HCT116 (cell line): ENCODE data around the gene PERCC1. TPM values are rescaled to one million over a fixed set of nuclear protein-coding genes. Genes with fewer than 3 reads are reported as not detected.

Experiments
- ATAC-seq: fragments of 200-7000 bp; cut with Tn5 transposase; 2 replicates; pipeline ENCODE4 v1.9.1; 2020; ENCODE audit warnings: mild to moderate bottlenecking, moderate library complexity
- BruUV-seq: library from RNA; stranded (reverse); fragments of 400-500 nt; replicated peaks from 2 replicates; lab custom pipeline; 2021; lab: Mats Ljungman, UMichigan
- CTCF ChIA-PET: fragments of 300-600 bp; sonication (Branson Sonifier 250); formaldehyde crosslinking; loops from one replicate; lab custom pipeline; 2021; ENCODE audit warnings: antibody characterized with exemption; lab: Charles Lee
- POLR2A ChIA-PET: fragments of 300-600, 350-600 bp; sonication (Branson Sonifier 250); formaldehyde crosslinking; loops from one replicate; lab custom pipeline; 2021; ENCODE audit warnings: antibody characterized with exemption; lab: Charles Lee
- RAD21 ChIA-PET, 2 experiments: fragments of 300-600 bp; sonication (Branson Sonifier 250); formaldehyde crosslinking; loops; one replicate each; lab custom pipeline; 2023; ENCODE audit warnings: low total read pairs in 2 of 2; ENCODE audit not compliant: uncharacterized antibody in 2 of 2, unreplicated experiment in 2 of 2, low non-redundant PET in 1 of 2; lab: Charles Lee
- DNase-seq: peaks from one replicate; pipeline ENCODE4 v3.0.0-alpha.2; 2010; ENCODE audit warnings: low read depth, low spot score
- H2AFZ ChIP-seq: fragments of 200-600 bp; shearing (Covaris generic), sonication (generic); 2 replicates; pipeline ENCODE4 v1.6.1; 2017; ENCODE audit warnings: low read depth, mixed run types, mixed read lengths, antibody characterized with exemption, low read length; ENCODE audit not compliant: poor library complexity, severe bottlenecking
- H3K27ac ChIP-seq: 2 replicates; pipeline ENCODE4 v1.5.1; 2012; ENCODE audit warnings: low read depth, low read length
- H3K27me3 ChIP-seq: fragments of 200-600 bp; sonication (generic); 2 replicates; pipeline ENCODE4 v1.6.1; 2016; ENCODE audit warnings: mixed run types, low read length, mixed read lengths; ENCODE audit not compliant: insufficient read depth
- H3K36me3 ChIP-seq, 2 experiments: fragments of 200-500 bp in 1 of 2; fragments of 200-600 bp in 1 of 2; sonication (Bioruptor generic) in 1 of 2; sonication (generic) in 1 of 2; 2 replicates each; pipeline versions ENCODE4 v1.5.1 to v1.6.1; 2014 to 2016; ENCODE audit warnings: low read length in 2 of 2, inconsistent platforms in 1 of 2, mixed read lengths in 1 of 2, mixed run types in 1 of 2; ENCODE audit not compliant: insufficient read depth in 2 of 2, control insufficient read depth in 1 of 2
- H3K4me1 ChIP-seq, 2 experiments: fragments of 200-600 bp in 1 of 2; sonication (generic) in 1 of 2; 2 replicates each; pipeline versions ENCODE4 v1.5.1 to v1.6.1; 2012 to 2017; ENCODE audit warnings: low read length in 2 of 2, inconsistent platforms in 1 of 2, mild to moderate bottlenecking in 1 of 2, mixed read lengths in 1 of 2, mixed run types in 1 of 2, moderate library complexity in 1 of 2; ENCODE audit not compliant: insufficient read depth in 2 of 2, control insufficient read depth in 1 of 2
- H3K4me2 ChIP-seq: fragments of 200-600 bp; sonication (generic); 2 replicates; pipeline ENCODE4 v1.6.1; 2017; ENCODE audit warnings: mixed run types, low read length, mixed read lengths
- H3K4me3 ChIP-seq, 2 experiments: fragments of 200-600 bp in 1 of 2; sonication (generic) in 1 of 2; replicated peaks in 1 of 2; 2 replicates each; pipeline ENCODE4 v1.5.1; 2011 to 2016; ENCODE audit warnings: low read length in 2 of 2, control low read depth in 1 of 2, low read depth in 1 of 2, mild to moderate bottlenecking in 1 of 2, mixed read lengths in 1 of 2, mixed run types in 1 of 2
- H3K79me2 ChIP-seq: fragments of 200-600 bp; sonication (generic); 2 replicates; pipeline ENCODE4 v1.6.1; 2017; ENCODE audit warnings: mild to moderate bottlenecking, mixed run types, low read length, moderate library complexity, mixed read lengths; ENCODE audit not compliant: insufficient read depth
- H3K9ac ChIP-seq: fragments of 200-600 bp; sonication (generic); 2 replicates; pipeline ENCODE4 v1.6.1; 2016; ENCODE audit warnings: low read length, mixed read lengths
- H3K9me2 ChIP-seq: fragments of 200-600 bp; sonication (generic), shearing (Covaris generic); 2 replicates; pipeline ENCODE4 v1.6.1; 2017; ENCODE audit warnings: mixed run types, mild to moderate bottlenecking, moderate library complexity; ENCODE audit not compliant: insufficient read depth
- H3K9me3 ChIP-seq, 2 experiments: fragments of 200-500 bp in 1 of 2; fragments of 200-600 bp in 1 of 2; sonication (Bioruptor generic) in 1 of 2; sonication (generic) in 1 of 2; 2 replicates each; pipeline ENCODE4 v1.6.1; 2014 to 2017; ENCODE audit warnings: low read length in 2 of 2, mixed read lengths in 2 of 2, inconsistent platforms in 1 of 2, low read depth in 1 of 2, mild to moderate bottlenecking in 1 of 2, mixed run types in 1 of 2, moderate library complexity in 1 of 2; ENCODE audit not compliant: control insufficient read depth in 1 of 2, insufficient read depth in 1 of 2
- H4K20me1 ChIP-seq: fragments of 200-600 bp; sonication (generic), shearing (Covaris generic); 2 replicates; pipeline ENCODE4 v1.6.1; 2017; ENCODE audit warnings: mixed run types, mild to moderate bottlenecking, moderate library complexity; ENCODE audit not compliant: insufficient read depth
- CBX3 ChIP-seq: IDR thresholded peaks from 2 replicates; pipeline ENCODE4 v1.6.1; 2012; ENCODE audit warnings: low read depth
- CEBPB ChIP-seq: IDR thresholded peaks from 2 replicates; pipeline ENCODE4 v1.6.1; 2012; ENCODE audit warnings: low read depth
- ELF1 ChIP-seq: IDR thresholded peaks from 2 replicates; pipeline ENCODE4 v1.6.1; 2012; ENCODE audit warnings: low read depth, borderline replicate concordance
- EZH2 ChIP-seq: fragments of 200-600 bp; sonication (generic); IDR thresholded peaks from 2 replicates; pipeline ENCODE4 v1.6.1; 2017; ENCODE audit warnings: antibody characterized with exemption, mixed run types
- EZH2phosphoT487 ChIP-seq: fragments of 200-600 bp; IDR thresholded peaks from 2 replicates; pipeline ENCODE4 v1.6.1; 2018; ENCODE audit warnings: antibody characterized with exemption, borderline replicate concordance
- FOSL1 ChIP-seq: IDR thresholded peaks from 2 replicates; pipeline ENCODE4 v1.6.1; 2012; ENCODE audit warnings: low read depth
- POLR2A ChIP-seq: IDR thresholded peaks from 2 replicates; pipeline ENCODE4 v1.7.0; 2011; ENCODE audit warnings: borderline replicate concordance; ENCODE audit not compliant: insufficient read depth, insufficient read length; ENCODE audit errors: extremely low read depth
- RAD21 ChIP-seq: IDR thresholded peaks from 2 replicates; pipeline ENCODE4 v1.6.1; 2012; ENCODE audit warnings: low read depth, mild to moderate bottlenecking
- SP1 ChIP-seq: IDR thresholded peaks from 2 replicates; pipeline ENCODE4 v1.6.1; 2012; ENCODE audit warnings: low read depth
- SRF ChIP-seq: IDR thresholded peaks from 2 replicates; pipeline ENCODE4 v1.6.1; 2012; ENCODE audit warnings: low read depth
- YY1 ChIP-seq: IDR thresholded peaks from 2 replicates; pipeline ENCODE4 v1.6.1; 2011; ENCODE audit warnings: low read length, low read depth, moderate library complexity, mild to moderate bottlenecking; ENCODE audit not compliant: insufficient replicate concordance; ENCODE audit errors: extremely low read depth
- ZBTB33 ChIP-seq: IDR thresholded peaks from 2 replicates; pipeline ENCODE4 v1.6.1; 2011; ENCODE audit warnings: mild to moderate bottlenecking, low read length, moderate library complexity; ENCODE audit not compliant: insufficient replicate concordance; ENCODE audit errors: extremely low read depth
- ZFX ChIP-seq: fragments of 450-650 bp; IDR thresholded peaks from 2 replicates; pipeline ENCODE4 v1.6.1; 2017
- ZNF274 ChIP-seq: fragments of 200-500 bp; sonication (Bioruptor generic); IDR thresholded peaks from 2 replicates; pipeline ENCODE4 v1.6.1; 2014; ENCODE audit warnings: mild to moderate bottlenecking, low read depth, low read length, inconsistent platforms
- intact Hi-C: fragments of 100-400 bp; cut with micrococcal nuclease; formaldehyde crosslinking; loops from 2 replicates; pipeline ENCODE4 v1.10.0; 2022
- total RNA-seq: library from RNA; stranded (reverse); gene quantifications from one replicate; pipeline ENCODE4 v1.2.1, GENCODE V29; 2021; ENCODE audit not compliant: unreplicated experiment
- TF ChIP-seq, protein P1 (sequence below): IDR thresholded peaks from 2 replicates; pipeline ENCODE4 v1.6.1; 2012
- TF ChIP-seq, protein P2 (sequence below), 3 experiments: fragments of 200-600 bp in 1 of 3; sonication (generic) in 1 of 3; IDR thresholded peaks in 2 of 3; conservative IDR thresholded peaks in 1 of 3; 2 replicates each; pipeline ENCODE4 v1.5.1; 2012 to 2017; ENCODE audit warnings: low read depth in 2 of 3, low read length in 2 of 3, antibody characterized with exemption in 1 of 3, borderline replicate concordance in 1 of 3, control low read depth in 1 of 3, mild to moderate bottlenecking in 1 of 3, mixed read lengths in 1 of 3, mixed run types in 1 of 3, moderate library complexity in 1 of 3; ENCODE audit not compliant: insufficient read depth in 1 of 3
- TF ChIP-seq, protein P3 (sequence below): IDR thresholded peaks from 2 replicates; pipeline ENCODE4 v1.6.1; 2012

The PERCC1 gene
- total RNA-seq, 1 experiment from 2014 or later = not detected

- BruUV-seq = no TSS peak
These were observed 21.7 kb downstream of the PERCC1 start for GRCh38 chr16:1452530-1452929.

DNA sequence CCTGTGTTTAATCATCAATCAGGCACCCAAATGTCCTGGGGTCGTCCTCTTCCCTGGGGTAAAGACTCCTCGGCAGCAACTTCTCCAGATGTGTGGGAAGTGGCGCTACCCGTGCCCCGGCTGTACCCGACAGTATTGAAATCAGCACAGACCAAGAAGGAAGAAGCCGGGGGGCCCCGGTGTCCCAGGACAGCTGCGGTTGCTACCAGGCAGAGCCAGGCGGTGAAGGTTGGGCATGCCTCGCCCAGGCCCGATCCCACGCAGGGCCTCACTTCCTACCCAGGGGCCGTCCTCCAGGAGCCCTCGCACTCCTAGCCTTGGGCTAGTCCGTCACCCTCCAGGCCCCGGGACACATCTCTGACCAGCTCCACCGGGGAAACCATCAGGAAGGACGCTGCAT, 22.4 kb downstream of the PERCC1 start:
- Histone ChIP-seq H2AFZ (no peak overlapping the region), H3K79me2 (no peaks in the 10 kb centered on the region), H3K4me3 (no peak overlapping the region), H3K36me3 (no peaks in the 10 kb centered on the region; a peak in 1 of 4 replicates), H3K9me2 (no peaks in the 10 kb centered on the region), H3K9me3 (no peaks in the 10 kb centered on the region), H4K20me1 (no peaks in the 10 kb centered on the region), H3K27ac (no peak overlapping the region), H3K4me1 (no peaks in the 10 kb centered on the region), H3K4me2 (no peak overlapping the region), H3K27me3 (no peaks in the 10 kb centered on the region), H3K9ac (no peak overlapping the region)
- ChIA-PET POLR2A (no interaction called here), RAD21 (no interaction called here), CTCF (no interaction called here)
- ATAC-seq = no peak
- DNase-seq = no peak
- intact Hi-C loops = no loop called here
- BruUV-seq = no TSS peak
- TF ChIP-seq SRF = no peak
- no peak for TF ChIP-seq CBX3
- TF ChIP-seq ELF1 = no peak
- TF ChIP-seq FOSL1 = no peak
- no peak for TF ChIP-seq POLR2A
- no peak for TF ChIP-seq EZH2phosphoT487
- TF ChIP-seq CEBPB = no peak
- no peak for TF ChIP-seq ZFX
- TF ChIP-seq EZH2 = no peak
- TF ChIP-seq SP1 = no peak
- no peak for TF ChIP-seq RAD21
- TF ChIP-seq ZBTB33 = no peak
- TF ChIP-seq, protein P1, sequence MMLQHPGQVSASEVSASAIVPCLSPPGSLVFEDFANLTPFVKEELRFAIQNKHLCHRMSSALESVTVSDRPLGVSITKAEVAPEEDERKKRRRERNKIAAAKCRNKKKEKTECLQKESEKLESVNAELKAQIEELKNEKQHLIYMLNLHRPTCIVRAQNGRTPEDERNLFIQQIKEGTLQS = no peak

More at GRCh38 chr16:1452530-1452929, 21.7 kb downstream of the PERCC1 start:
- Histone ChIP-seq H2AFZ (no peak overlapping the region), H3K4me3 (no peak overlapping the region), H3K4me1 (no peaks in the 10 kb centered on the region), H3K36me3 (no peaks in the 10 kb centered on the region; a peak in 1 of 4 replicates), H3K4me2 (no peak overlapping the region), H3K9me2 (no peaks in the 10 kb centered on the region), H4K20me1 (no peaks in the 10 kb centered on the region), H3K9ac (no peak overlapping the region), H3K9me3 (no peaks in the 10 kb centered on the region), H3K27me3 (no peaks in the 10 kb centered on the region), H3K27ac (no peak overlapping the region), H3K79me2 (no peaks in the 10 kb centered on the region)
- ATAC-seq (no peak), DNase-seq (no peak)
- ChIA-PET RAD21 (no interaction called here), POLR2A (no interaction called here), CTCF (no interaction called here)
- intact Hi-C loops = no loop called here
- TF ChIP-seq FOSL1 (no peak), ZNF274 (no peak), SP1 (no peak), POLR2A (no peak), YY1 (no peak)
- TF ChIP-seq, protein P2, sequence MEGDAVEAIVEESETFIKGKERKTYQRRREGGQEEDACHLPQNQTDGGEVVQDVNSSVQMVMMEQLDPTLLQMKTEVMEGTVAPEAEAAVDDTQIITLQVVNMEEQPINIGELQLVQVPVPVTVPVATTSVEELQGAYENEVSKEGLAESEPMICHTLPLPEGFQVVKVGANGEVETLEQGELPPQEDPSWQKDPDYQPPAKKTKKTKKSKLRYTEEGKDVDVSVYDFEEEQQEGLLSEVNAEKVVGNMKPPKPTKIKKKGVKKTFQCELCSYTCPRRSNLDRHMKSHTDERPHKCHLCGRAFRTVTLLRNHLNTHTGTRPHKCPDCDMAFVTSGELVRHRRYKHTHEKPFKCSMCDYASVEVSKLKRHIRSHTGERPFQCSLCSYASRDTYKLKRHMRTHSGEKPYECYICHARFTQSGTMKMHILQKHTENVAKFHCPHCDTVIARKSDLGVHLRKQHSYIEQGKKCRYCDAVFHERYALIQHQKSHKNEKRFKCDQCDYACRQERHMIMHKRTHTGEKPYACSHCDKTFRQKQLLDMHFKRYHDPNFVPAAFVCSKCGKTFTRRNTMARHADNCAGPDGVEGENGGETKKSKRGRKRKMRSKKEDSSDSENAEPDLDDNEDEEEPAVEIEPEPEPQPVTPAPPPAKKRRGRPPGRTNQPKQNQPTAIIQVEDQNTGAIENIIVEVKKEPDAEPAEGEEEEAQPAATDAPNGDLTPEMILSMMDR (IDR thresholded peaks at IDR 0.05 in 2 of 3, conservative IDR thresholded peaks at IDR 0.05 in 1 of 3; ENCODE audit: borderline replicate concordance in 1 of 3, insufficient read depth in 1 of 3, low read depth in 2 of 3, low read length in 2 of 3) = no peak
- TF ChIP-seq, protein P3, sequence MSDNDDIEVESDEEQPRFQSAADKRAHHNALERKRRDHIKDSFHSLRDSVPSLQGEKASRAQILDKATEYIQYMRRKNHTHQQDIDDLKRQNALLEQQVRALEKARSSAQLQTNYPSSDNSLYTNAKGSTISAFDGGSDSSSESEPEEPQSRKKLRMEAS = no peak
